GM12878 (cell line): Measurements from ENCODE around the gene SDF4. TPM values are rescaled to one million over a fixed set of nuclear protein-coding genes. Genes with fewer than 3 reads are reported as not detected.

Experiments used
- ATAC-seq: fragments of 200-7000 bp; cut with Tn5 transposase; 3 replicates; pipeline ENCODE4 v1.9.1; 2020; ENCODE audit warnings: mild to moderate bottlenecking, moderate library complexity
- BruUV-seq: library from RNA; stranded (reverse); fragments of 400-500 nt; replicated peaks from 2 replicates; lab custom pipeline; 2021; lab: Mats Ljungman, UMichigan
- CTCF ChIA-PET: fragments of 300-600 bp; sonication (Branson Sonifier 250); formaldehyde crosslinking; extraction: SDS; loops from one replicate; lab custom pipeline; 2021; ENCODE audit warnings: inconsistent platforms; lab: Yijun Ruan, JAX
- POLR2A ChIA-PET: fragments of 350-600 bp; formaldehyde crosslinking; extraction: SDS; loops from one replicate; lab custom pipeline; 2021; ENCODE audit warnings: inconsistent platforms; lab: Charles Lee
- RAD21 ChIA-PET: fragments of 300-600 bp; sonication (Branson Sonifier 250); formaldehyde crosslinking; loops from one replicate; lab custom pipeline; 2023; ENCODE audit warnings: antibody characterized with exemption; ENCODE audit not compliant: unreplicated experiment; lab: Charles Lee
- SMC1A ChIA-PET: fragments of 300-600 bp; sonication (Branson Sonifier 250); formaldehyde crosslinking; loops from one replicate; lab custom pipeline; 2023; ENCODE audit not compliant: unreplicated experiment, uncharacterized antibody; lab: Charles Lee
- DNase-seq: peaks from one replicate; pipeline ENCODE4 v3.0.0-alpha.2; 2011; ENCODE audit warnings: low read depth, low spot score
- FAIRE-seq: peaks from 3 replicates; lab custom pipeline; 2011; peaks lifted over from hg19 to GRCh38; lab: Jason Lieb, UNC
- H2AFZ ChIP-seq: 2 replicates; pipeline ENCODE4 v1.6.0; 2011; ENCODE audit warnings: low read depth, low read length, control low read depth; ENCODE audit not compliant: control insufficient read depth
- H3K27ac ChIP-seq: 2 replicates; pipeline ENCODE4 v1.5.1; 2011; ENCODE audit warnings: control low read depth; ENCODE audit not compliant: control insufficient read depth, insufficient read depth
- H3K27me3 ChIP-seq, 2 experiments: replicated peaks in 1 of 2; 2 replicates each; pipeline versions ENCODE4 v1.6.0 to v1.6.1; 2011; ENCODE audit warnings: low read length in 1 of 2; ENCODE audit not compliant: control insufficient read depth in 2 of 2, insufficient read depth in 2 of 2
- H3K36me3 ChIP-seq, 2 experiments: 2 replicates each; pipeline ENCODE4 v1.5.1; 2011; ENCODE audit warnings: low read length in 1 of 2; ENCODE audit not compliant: control insufficient read depth in 2 of 2, insufficient read depth in 2 of 2
- H3K4me1 ChIP-seq: 2 replicates; pipeline ENCODE4 v1.6.1; 2011; ENCODE audit warnings: mild to moderate bottlenecking, low read length, moderate library complexity, mixed read lengths; ENCODE audit not compliant: control insufficient read depth, insufficient read depth
- H3K4me2 ChIP-seq: 2 replicates; pipeline ENCODE4 v1.6.0; 2011; ENCODE audit warnings: control low read depth; ENCODE audit not compliant: control insufficient read depth, insufficient read depth
- H3K4me3 ChIP-seq: fragments of 200-600 bp; sonication (generic); 2 replicates; pipeline ENCODE4 v1.5.1; 2016
- H3K79me2 ChIP-seq: 2 replicates; pipeline ENCODE4 v1.6.0; 2011; ENCODE audit warnings: low read length; ENCODE audit not compliant: control insufficient read depth, insufficient read depth
- H3K9ac ChIP-seq: 2 replicates; pipeline ENCODE4 v1.8.0; 2011; ENCODE audit warnings: low read length, control low read depth, mixed read lengths; ENCODE audit not compliant: control insufficient read depth, insufficient read depth
- H3K9me3 ChIP-seq: replicated peaks from 3 replicates; pipeline ENCODE4 v1.5.1; 2011; ENCODE audit warnings: mild to moderate bottlenecking, low read length; ENCODE audit not compliant: control insufficient read depth, insufficient read depth
- H4K20me1 ChIP-seq: 2 replicates; pipeline ENCODE4 v1.6.0; 2011; ENCODE audit not compliant: control insufficient read depth, insufficient read depth
- MYC ChIP-seq: IDR thresholded peaks from 2 replicates; pipeline ENCODE4 v1.6.1; 2011; ENCODE audit warnings: mild to moderate bottlenecking, low read length, moderate library complexity, inconsistent platforms; ENCODE audit not compliant: insufficient read depth, insufficient replicate concordance, insufficient read length, severe bottlenecking
- NR2C1 ChIP-seq: fragments of 450-650 bp; IDR thresholded peaks from 2 replicates; pipeline ENCODE4 v1.6.1; 2017; ENCODE audit warnings: antibody characterized with exemption, mild to moderate bottlenecking, moderate library complexity
- NR2C2 ChIP-seq: IDR thresholded peaks from 2 replicates; pipeline ENCODE4 v1.6.1; 2011; ENCODE audit warnings: borderline replicate concordance, low read depth; ENCODE audit not compliant: control insufficient read depth, insufficient read length
- NR2F1 ChIP-seq: fragments of 450-650 bp; conservative IDR thresholded peaks from 2 replicates; pipeline ENCODE4 v1.6.1; 2017; ENCODE audit warnings: mild to moderate bottlenecking
- RB1 ChIP-seq: fragments of 450-650 bp; formaldehyde crosslinking; IDR thresholded peaks from 2 replicates; pipeline ENCODE4 v1.6.1; 2017; ENCODE audit warnings: mild to moderate bottlenecking, borderline replicate concordance
- STAT3 ChIP-seq: IDR thresholded peaks from 2 replicates; pipeline ENCODE4 v1.6.1; 2011; ENCODE audit warnings: low read depth, low read length, improper control_type of control experiment
- WGBS: methylation state at CpG from one replicate; pipeline ENCODE4 v1.1.6; 2016; ENCODE audit warnings: low lambda C conversion rate; ENCODE audit not compliant: insufficient replicate concordance, insufficient coverage; ENCODE audit errors: missing lambda C conversion rate; 5-methylcytosine and 5-hydroxymethylcytosine counted together
- in situ Hi-C: fragments of 300-500 bp; cut with MboI; formaldehyde crosslinking; loops from 9 replicates; pipeline ENCODE4 v1.14.3; 2018; ENCODE audit warnings: mixed read lengths
- intact Hi-C: fragments of 100-400 bp; cut with micrococcal nuclease; formaldehyde crosslinking; loops from one replicate; pipeline ENCODE4 v1.14.2; 2022; ENCODE audit not compliant: unreplicated experiment
- polyA plus RNA-seq, 11 experiments: library from polyadenylated mRNA; depleted of rRNA in 4 of 11; unstranded in 6 of 11; stranded (reverse) in 5 of 11; fragments of >200 nt; fragmentation: Nextera tagmentation in 4 of 11; fragmentation: Illumina TruSeq in 1 of 11; extraction: Ambion mirVana in 4 of 11; extraction: Trizol in 1 of 11; gene quantifications; 1 replicate in 1 of 11; 2 replicates in 10 of 11; pipeline versions ENCODE4 v1.2.1 to v1.2.3, GENCODE V29; 2011 to 2016; ENCODE audit warnings: inconsistent platforms in 2 of 11, missing spikeins in 2 of 11, low read depth in 1 of 11
- total RNA-seq, 4 experiments: library from RNA; depleted of rRNA in 3 of 4; stranded (reverse); fragments of >200 nt in 3 of 4; fragmentation: Illumina TruSeq in 1 of 4; extraction: Trizol in 1 of 4; gene quantifications; 2 replicates each; pipeline versions ENCODE4 v1.2.1 to v1.2.3, GENCODE V29; 2013 to 2021
- TF ChIP-seq, protein P1 (sequence below): IDR thresholded peaks from 2 replicates; pipeline ENCODE4 v1.6.1; 2012; ENCODE audit warnings: low read depth, low read length, improper control_type of control experiment
- TF ChIP-seq, protein P2 (sequence below): fragments of 450-650 bp; IDR thresholded peaks from 2 replicates; pipeline ENCODE4 v1.6.1; 2016; ENCODE audit warnings: mild to moderate bottlenecking

SDF4 gene
- total and polyA plus RNA-seq, 10 of the 15 experiments (the other 5 are each of a cell fraction or from before 2014, with no cell fraction given): 0.44 to 97.2 (median 40.2) TPM

DNA sequence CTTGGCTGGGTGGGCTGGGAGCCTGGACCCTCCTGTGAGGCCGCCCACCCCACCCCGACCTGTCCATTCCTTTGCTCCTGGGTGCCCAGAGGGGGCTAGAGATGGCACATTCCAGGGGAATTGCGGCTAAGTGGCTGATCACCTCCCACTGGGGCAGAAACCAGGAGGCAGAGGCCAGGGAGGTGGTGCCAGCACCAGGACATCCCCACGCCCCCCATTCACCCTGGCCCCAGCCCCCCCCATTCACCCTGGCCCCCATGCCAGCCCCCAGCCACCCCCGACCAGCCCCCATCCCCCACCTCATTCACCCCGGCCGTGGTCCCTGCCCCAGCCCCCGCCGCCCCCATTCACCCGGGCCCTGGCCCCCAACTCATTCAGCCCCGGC lies 8.5 kb upstream of the SDF4 start (continued):
- TF ChIP-seq MYC: no peak
- TF ChIP-seq, all 136 proteins: peak for 0

DNA sequence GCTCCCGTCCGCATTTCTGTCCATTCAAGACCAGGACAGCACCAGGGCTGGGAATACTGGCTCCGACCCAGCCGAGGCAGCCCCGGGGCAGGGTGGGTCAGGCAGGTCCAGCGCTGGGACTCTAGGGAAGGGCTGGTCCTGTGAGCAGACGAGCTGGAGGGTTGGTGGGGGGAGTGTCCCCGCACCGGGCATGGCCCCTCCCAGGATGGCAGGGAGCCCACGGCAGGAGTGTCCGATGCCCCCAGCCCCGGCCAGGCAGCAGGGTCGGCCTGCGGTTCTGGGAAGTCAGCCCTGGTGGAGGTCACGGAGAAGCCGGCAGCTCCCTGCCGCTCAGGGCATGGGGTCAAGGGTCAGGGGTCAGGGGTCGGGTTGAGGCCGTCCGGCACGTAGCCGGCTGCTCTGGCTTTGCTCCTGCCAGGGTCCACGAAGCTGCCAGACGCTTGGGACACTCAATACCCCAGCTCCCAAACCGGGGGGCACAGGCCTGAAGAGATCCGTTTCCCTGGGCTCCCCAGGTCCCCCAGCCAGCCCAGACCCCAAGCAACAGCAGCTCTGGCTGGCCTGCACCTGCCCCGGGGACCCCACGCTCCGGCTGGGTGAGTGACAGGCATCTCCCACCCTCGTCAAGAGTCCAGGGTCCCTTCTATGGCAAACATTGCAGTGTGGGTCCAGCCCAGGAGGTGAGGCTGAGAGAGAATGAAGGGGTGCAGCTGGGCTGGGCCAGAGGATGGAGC lies 8.0 kb upstream of the SDF4 start:
- POLR2A ChIA-PET: interaction anchor here (0.9 kb wide), 1 partner anchor 11 kb away, joined by 3 read pairs; no protein-coding TSS in a partner anchor
- Histone ChIP-seq H3K79me2 (no peaks in the 10 kb centered on the region), H4K20me1 (no peaks in the 10 kb centered on the region), H3K4me2 (no peak overlapping the region), H3K4me1 (no peaks in the 10 kb centered on the region), H3K9me3 (no peaks in the 10 kb centered on the region), H3K27ac (no peak overlapping the region), H3K36me3 (no peaks in the 10 kb centered on the region), H2AFZ (no peak overlapping the region), H3K27me3 (no peaks in the 10 kb centered on the region), H3K4me3 (no peak overlapping the region), H3K9ac (no peak overlapping the region)
- TF ChIP-seq, protein P1, sequence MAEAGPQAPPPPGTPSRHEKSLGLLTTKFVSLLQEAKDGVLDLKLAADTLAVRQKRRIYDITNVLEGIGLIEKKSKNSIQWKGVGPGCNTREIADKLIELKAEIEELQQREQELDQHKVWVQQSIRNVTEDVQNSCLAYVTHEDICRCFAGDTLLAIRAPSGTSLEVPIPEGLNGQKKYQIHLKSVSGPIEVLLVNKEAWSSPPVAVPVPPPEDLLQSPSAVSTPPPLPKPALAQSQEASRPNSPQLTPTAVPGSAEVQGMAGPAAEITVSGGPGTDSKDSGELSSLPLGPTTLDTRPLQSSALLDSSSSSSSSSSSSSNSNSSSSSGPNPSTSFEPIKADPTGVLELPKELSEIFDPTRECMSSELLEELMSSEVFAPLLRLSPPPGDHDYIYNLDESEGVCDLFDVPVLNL: no peak
- TF ChIP-seq, protein P2, sequence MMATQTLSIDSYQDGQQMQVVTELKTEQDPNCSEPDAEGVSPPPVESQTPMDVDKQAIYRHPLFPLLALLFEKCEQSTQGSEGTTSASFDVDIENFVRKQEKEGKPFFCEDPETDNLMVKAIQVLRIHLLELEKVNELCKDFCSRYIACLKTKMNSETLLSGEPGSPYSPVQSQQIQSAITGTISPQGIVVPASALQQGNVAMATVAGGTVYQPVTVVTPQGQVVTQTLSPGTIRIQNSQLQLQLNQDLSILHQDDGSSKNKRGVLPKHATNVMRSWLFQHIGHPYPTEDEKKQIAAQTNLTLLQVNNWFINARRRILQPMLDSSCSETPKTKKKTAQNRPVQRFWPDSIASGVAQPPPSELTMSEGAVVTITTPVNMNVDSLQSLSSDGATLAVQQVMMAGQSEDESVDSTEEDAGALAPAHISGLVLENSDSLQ: 0 out of 2 replicates have a peak, but pooled peaks have one; percentile 9
- peak; percentile 59 for TF ChIP-seq NR2C1
- peak; percentile 47 for TF ChIP-seq NR2C2
- TF ChIP-seq NR2F1: peak; percentile 74
- TF ChIP-seq STAT3: no peak
- no peak for TF ChIP-seq RB1
- DNase-seq (no peak), ATAC-seq (no peak), FAIRE-seq (no peak)
- intact Hi-C loops (no loop called here), in situ Hi-C loops (no loop called here)
- SMC1A ChIA-PET: no interaction called here
- CTCF ChIA-PET: no interaction called here
- 46% methylated on average over 28 of the region's 30 CpGs for WGBS
- BruUV-seq: no TSS peak
- RAD21 ChIA-PET: interaction anchor here (1.3 kb wide), 1 partner anchor 11 kb away, joined by 4 read pairs; no protein-coding TSS in a partner anchor
